ENCODE data around the gene GUCY1A2.

DNA sequence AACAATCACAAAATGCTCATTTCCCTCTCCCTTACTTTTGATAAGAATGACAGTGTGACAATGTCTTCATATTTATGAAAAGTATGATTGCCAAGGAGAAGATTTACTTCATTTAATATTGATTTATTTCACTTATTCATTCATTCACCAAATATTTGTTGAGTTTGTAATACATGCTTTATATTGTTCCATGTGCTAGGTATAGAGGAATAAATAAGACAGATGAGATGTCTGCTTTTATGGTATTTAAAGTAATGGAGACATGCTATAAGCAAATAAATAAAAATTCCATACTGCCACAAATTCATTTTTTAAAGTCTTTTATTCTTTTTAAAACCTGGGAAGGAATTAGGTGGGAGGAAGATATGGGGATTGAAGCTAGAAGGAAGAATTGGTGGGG lies 289.4 kb downstream of the GUCY1A2 start:
- TF ChIP-seq, protein P1, sequence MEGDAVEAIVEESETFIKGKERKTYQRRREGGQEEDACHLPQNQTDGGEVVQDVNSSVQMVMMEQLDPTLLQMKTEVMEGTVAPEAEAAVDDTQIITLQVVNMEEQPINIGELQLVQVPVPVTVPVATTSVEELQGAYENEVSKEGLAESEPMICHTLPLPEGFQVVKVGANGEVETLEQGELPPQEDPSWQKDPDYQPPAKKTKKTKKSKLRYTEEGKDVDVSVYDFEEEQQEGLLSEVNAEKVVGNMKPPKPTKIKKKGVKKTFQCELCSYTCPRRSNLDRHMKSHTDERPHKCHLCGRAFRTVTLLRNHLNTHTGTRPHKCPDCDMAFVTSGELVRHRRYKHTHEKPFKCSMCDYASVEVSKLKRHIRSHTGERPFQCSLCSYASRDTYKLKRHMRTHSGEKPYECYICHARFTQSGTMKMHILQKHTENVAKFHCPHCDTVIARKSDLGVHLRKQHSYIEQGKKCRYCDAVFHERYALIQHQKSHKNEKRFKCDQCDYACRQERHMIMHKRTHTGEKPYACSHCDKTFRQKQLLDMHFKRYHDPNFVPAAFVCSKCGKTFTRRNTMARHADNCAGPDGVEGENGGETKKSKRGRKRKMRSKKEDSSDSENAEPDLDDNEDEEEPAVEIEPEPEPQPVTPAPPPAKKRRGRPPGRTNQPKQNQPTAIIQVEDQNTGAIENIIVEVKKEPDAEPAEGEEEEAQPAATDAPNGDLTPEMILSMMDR (IDR thresholded peaks at IDR 0.05), result no peak
- no peak for TF ChIP-seq ZFX (IDR thresholded peaks at IDR 0.05; ENCODE audit: borderline replicate concordance)

Measured in 22Rv1 (cell line).